A549 (cell line): ENCODE measurements around the gene ZXDC. TPM values are rescaled to one million over a fixed set of nuclear protein-coding genes. Genes with fewer than 3 reads are reported as not detected.

Experiments used
- ATAC-seq, 2 experiments: fragments of 200-7000 bp in 1 of 2; fragments of >200 bp in 1 of 2; cut with Nextera tagmentation in 1 of 2; cut with Tn5 transposase in 1 of 2; 3 replicates each; pipeline versions ENCODE4 v1.8.0 to v1.9.1; 2018 to 2020; ENCODE audit warnings: mild to moderate bottlenecking in 1 of 2, moderate library complexity in 1 of 2
- CTCF ChIA-PET: fragments of 300-600 bp; sonication (Branson Sonifier 250); formaldehyde crosslinking; extraction: SDS; loops from one replicate; lab custom pipeline; 2021; ENCODE audit warnings: antibody characterized with exemption, inconsistent platforms; lab: Yijun Ruan, JAX
- POLR2A ChIA-PET: fragments of 350-600 bp; formaldehyde crosslinking; extraction: SDS; loops from one replicate; lab custom pipeline; 2021; ENCODE audit warnings: antibody characterized with exemption, inconsistent platforms; lab: Yijun Ruan, JAX
- DNase-seq, 2 experiments: peaks; one replicate each; pipeline versions ENCODE4 v3.0.0 to v3.0.0-alpha.2; 2011 to 2016; ENCODE audit warnings: low read depth in 1 of 2, low spot score in 1 of 2
- FAIRE-seq: peaks from 2 replicates; lab custom pipeline; 2011; peaks lifted over from hg19 to GRCh38; lab: Jason Lieb, UNC
- H3K27ac ChIP-seq, 2 experiments: fragments of >200 bp; sonication (Bioruptor Twin); formaldehyde crosslinking; 3 replicates each; pipeline ENCODE4 v1.5.1; 2016 to 2017
- H3K4me1 ChIP-seq: fragments of >200 bp; sonication (Bioruptor Twin); formaldehyde crosslinking; 3 replicates; pipeline ENCODE4 v1.6.1; 2016
- H3K4me2 ChIP-seq: fragments of >200 bp; sonication (Bioruptor Twin); formaldehyde crosslinking; 3 replicates; pipeline ENCODE4 v1.6.1; 2016
- H3K4me3 ChIP-seq: fragments of >200 bp; sonication (Bioruptor Twin); formaldehyde crosslinking; 3 replicates; pipeline ENCODE4 v1.5.1; 2016
- H3K9me3 ChIP-seq: fragments of >200 bp; sonication (Bioruptor Twin); formaldehyde crosslinking; 3 replicates; pipeline ENCODE4 v1.6.1; 2016
- BHLHE40 ChIP-seq: IDR thresholded peaks from 2 replicates; pipeline ENCODE4 v1.6.1; 2012; ENCODE audit warnings: low read depth, low read length, inconsistent platforms
- CBX2 ChIP-seq: fragments of 200-600 bp; sonication (generic); IDR thresholded peaks from 2 replicates; pipeline ENCODE4 v1.6.1; 2016; ENCODE audit warnings: low read depth, mild to moderate bottlenecking, borderline replicate concordance
- CEBPB ChIP-seq, 2 experiments: fragments of >200 bp in 1 of 2; sonication (Bioruptor Twin) in 1 of 2; formaldehyde crosslinking in 1 of 2; IDR thresholded peaks; 2 replicates each; pipeline ENCODE4 v1.6.1; 2012 to 2016
- CHD2 ChIP-seq: fragments of 150-350 bp; IDR thresholded peaks from 2 replicates; pipeline ENCODE4 v1.6.1; 2014; ENCODE audit warnings: low read length; ENCODE audit not compliant: partially characterized antibody
- CHD4 ChIP-seq: fragments of 200-600 bp; sonication (generic); IDR thresholded peaks from 2 replicates; pipeline ENCODE4 v1.6.1; 2016; ENCODE audit warnings: antibody characterized with exemption, mild to moderate bottlenecking, borderline replicate concordance
- EHF ChIP-seq: fragments of 250-450 bp; sonication (Bioruptor Pico); IDR thresholded peaks from 2 replicates; pipeline ENCODE4 v1.5.0; 2020; ENCODE audit warnings: mild to moderate bottlenecking
- ESRRA ChIP-seq: fragments of 150-350 bp; IDR thresholded peaks from 2 replicates; pipeline ENCODE4 v1.6.1; 2014; ENCODE audit warnings: mild to moderate bottlenecking, low read length, borderline replicate concordance
- FOSB ChIP-seq: fragments of 250-450 bp; sonication (Bioruptor Pico); IDR thresholded peaks from 2 replicates; pipeline ENCODE4 v1.5.0; 2020; ENCODE audit warnings: mild to moderate bottlenecking, moderate library complexity
- GATA3 ChIP-seq: IDR thresholded peaks from 2 replicates; pipeline ENCODE4 v1.6.1; 2012; ENCODE audit warnings: borderline replicate concordance
- HDAC2 ChIP-seq: fragments of 200-600 bp; sonication (generic); IDR thresholded peaks from 2 replicates; pipeline ENCODE4 v1.6.1; 2016
- HOXA7 ChIP-seq: fragments of 250-450 bp; sonication (Bioruptor Pico); IDR thresholded peaks from 2 replicates; pipeline ENCODE4 v1.5.0; 2020; ENCODE audit warnings: mild to moderate bottlenecking, moderate library complexity
- HOXB5 ChIP-seq: fragments of 250-450 bp; sonication (Bioruptor Pico); IDR thresholded peaks from 2 replicates; pipeline ENCODE4 v1.5.0; 2020; ENCODE audit warnings: mild to moderate bottlenecking, moderate library complexity
- JUNB ChIP-seq: fragments of >200 bp; sonication (Bioruptor Twin); formaldehyde crosslinking; IDR thresholded peaks from 2 replicates; pipeline ENCODE4 v1.6.1; 2016
- KDM1A ChIP-seq: fragments of 200-600 bp; sonication (generic); IDR thresholded peaks from 2 replicates; pipeline ENCODE4 v1.6.1; 2016; ENCODE audit warnings: low read depth, mild to moderate bottlenecking
- MAFK ChIP-seq: fragments of 450-650 bp; IDR thresholded peaks from 2 replicates; pipeline ENCODE4 v1.6.1; 2014; ENCODE audit not compliant: partially characterized antibody
- MAX ChIP-seq: IDR thresholded peaks from 2 replicates; pipeline ENCODE4 v1.6.1; 2012
- NFE2L2 ChIP-seq: fragments of 150-350 bp; conservative IDR thresholded peaks from 2 replicates; pipeline ENCODE4 v1.6.1; 2014; ENCODE audit warnings: low read length
- RFX5 ChIP-seq: fragments of 450-650 bp; IDR thresholded peaks from 2 replicates; pipeline ENCODE4 v1.7.1; 2014; ENCODE audit warnings: antibody characterized with exemption, mild to moderate bottlenecking, moderate library complexity
- RNF2 ChIP-seq: fragments of 200-600 bp; sonication (generic); IDR thresholded peaks from 2 replicates; pipeline ENCODE4 v1.6.1; 2016; ENCODE audit warnings: low read depth, mild to moderate bottlenecking, antibody characterized with exemption, moderate library complexity, borderline replicate concordance
- SMC3 ChIP-seq: fragments of >200 bp; sonication (Bioruptor Twin); formaldehyde crosslinking; IDR thresholded peaks from 3 replicates; pipeline ENCODE4 v1.6.1; 2018; ENCODE audit warnings: inconsistent platforms
- ZFP36 ChIP-seq: fragments of 450-650 bp; IDR thresholded peaks from 2 replicates; pipeline ENCODE4 v1.6.1; 2014; ENCODE audit warnings: borderline replicate concordance; ENCODE audit not compliant: partially characterized antibody
- ZNF302 ChIP-seq: fragments of 250-450 bp; sonication (Bioruptor Pico); IDR thresholded peaks from 2 replicates; pipeline ENCODE4 v1.9.0; 2021; ENCODE audit warnings: inconsistent platforms, mild to moderate bottlenecking, moderate library complexity
- ZSCAN20 ChIP-seq: fragments of 250-450 bp; sonication (Bioruptor Pico); IDR thresholded peaks from 2 replicates; pipeline ENCODE4 v1.8.0; 2022; ENCODE audit warnings: mild to moderate bottlenecking, moderate library complexity
- WGBS: methylation state at CpG from one replicate; pipeline ENCODE4 v1.1.6; 2017; ENCODE audit errors: missing lambda C conversion rate; 5-methylcytosine and 5-hydroxymethylcytosine counted together
- polyA plus RNA-seq, 4 experiments: library from polyadenylated mRNA; depleted of rRNA in 3 of 4; stranded (reverse); fragments of >200 nt; fragmentation: RNase III in 1 of 4; extraction: RNeasy Plus Mini Kit Qiagen cat#74134 plus additional on column Dnase treatment in 1 of 4; gene quantifications; 2 replicates in 3 of 4; 3 replicates in 1 of 4; pipeline ENCODE4 v1.2.3, GENCODE V29; 2011 to 2017
- TF ChIP-seq, protein P1 (sequence below): fragments of 250-450 bp; sonication (Bioruptor Pico); IDR thresholded peaks from 2 replicates; pipeline ENCODE4 v1.5.0; 2021; ENCODE audit warnings: mild to moderate bottlenecking, moderate library complexity, borderline replicate concordance
- TF ChIP-seq, protein P2 (sequence below): fragments of 150-350 bp; IDR thresholded peaks from 2 replicates; pipeline ENCODE4 v1.6.1; 2014; ENCODE audit warnings: low read depth, mild to moderate bottlenecking, low read length

The ZXDC gene
- polyA plus RNA-seq, 2 of the 4 experiments (the other 2 are of a cell fraction): 6.0 to 8.5 TPM

- TF ChIP-seq, protein P1, sequence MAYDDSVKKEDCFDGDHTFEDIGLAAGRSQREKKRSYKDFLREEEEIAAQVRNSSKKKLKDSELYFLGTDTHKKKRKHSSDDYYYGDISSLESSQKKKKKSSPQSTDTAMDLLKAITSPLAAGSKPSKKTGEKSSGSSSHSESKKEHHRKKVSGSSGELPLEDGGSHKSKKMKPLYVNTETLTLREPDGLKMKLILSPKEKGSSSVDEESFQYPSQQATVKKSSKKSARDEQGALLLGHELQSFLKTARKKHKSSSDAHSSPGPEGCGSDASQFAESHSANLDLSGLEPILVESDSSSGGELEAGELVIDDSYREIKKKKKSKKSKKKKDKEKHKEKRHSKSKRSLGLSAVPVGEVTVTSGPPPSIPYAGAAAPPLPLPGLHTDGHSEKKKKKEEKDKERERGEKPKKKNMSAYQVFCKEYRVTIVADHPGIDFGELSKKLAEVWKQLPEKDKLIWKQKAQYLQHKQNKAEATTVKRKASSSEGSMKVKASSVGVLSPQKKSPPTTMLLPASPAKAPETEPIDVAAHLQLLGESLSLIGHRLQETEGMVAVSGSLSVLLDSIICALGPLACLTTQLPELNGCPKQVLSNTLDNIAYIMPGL: no peak
- TF ChIP-seq ZNF302 (CRISPR knock-in tag): no peak
- TF ChIP-seq RNF2: no peak
- TF ChIP-seq NFE2L2: no peak
- peak; percentile 68 for TF ChIP-seq GATA3
- no peak for TF ChIP-seq ZFP36
- no peak for TF ChIP-seq CBX2
- TF ChIP-seq, protein P2, sequence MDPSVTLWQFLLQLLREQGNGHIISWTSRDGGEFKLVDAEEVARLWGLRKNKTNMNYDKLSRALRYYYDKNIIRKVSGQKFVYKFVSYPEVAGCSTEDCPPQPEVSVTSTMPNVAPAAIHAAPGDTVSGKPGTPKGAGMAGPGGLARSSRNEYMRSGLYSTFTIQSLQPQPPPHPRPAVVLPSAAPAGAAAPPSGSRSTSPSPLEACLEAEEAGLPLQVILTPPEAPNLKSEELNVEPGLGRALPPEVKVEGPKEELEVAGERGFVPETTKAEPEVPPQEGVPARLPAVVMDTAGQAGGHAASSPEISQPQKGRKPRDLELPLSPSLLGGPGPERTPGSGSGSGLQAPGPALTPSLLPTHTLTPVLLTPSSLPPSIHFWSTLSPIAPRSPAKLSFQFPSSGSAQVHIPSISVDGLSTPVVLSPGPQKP: no peak
- no peak for TF ChIP-seq ZSCAN20 (CRISPR knock-in tag)
- TF ChIP-seq HOXB5: no peak
- no peak for TF ChIP-seq RFX5
- TF ChIP-seq EHF (CRISPR knock-in tag): no peak
- no peak for TF ChIP-seq SMC3
- no peak for TF ChIP-seq FOSB (CRISPR knock-in tag)
- TF ChIP-seq, all 56 proteins: peak for 4
Observed at GRCh38 chr3:126472277-126473006, 3.2 kb downstream of the ZXDC start (continued).

DNA sequence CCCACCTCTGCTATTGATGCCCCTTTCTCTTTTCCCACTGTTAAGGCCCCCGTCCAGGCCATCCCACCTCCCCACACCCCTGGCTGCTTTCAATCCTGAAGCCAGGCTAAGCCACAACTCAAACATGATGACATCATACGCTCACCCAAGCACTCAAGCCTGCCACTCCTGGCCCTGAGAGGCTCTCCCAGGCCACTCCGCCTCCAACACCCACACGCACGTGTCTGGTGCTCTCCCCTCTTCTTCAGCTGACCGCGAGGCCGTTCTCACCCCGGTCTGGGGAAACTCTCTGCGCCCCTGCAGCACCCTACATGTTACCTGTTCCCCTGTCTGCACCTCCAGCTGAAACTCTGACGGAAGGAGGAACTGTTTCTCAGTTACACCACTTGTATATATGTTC, 6.2 kb downstream of the ZXDC start:
- Histone ChIP-seq H3K4me2 (no peak overlapping the region), H3K27ac (no peak overlapping the region), H3K4me3 (no peak overlapping the region), H3K4me1 (peaks cover 26% of the 10 kb centered on the region), H3K9me3 (no peaks in the 10 kb centered on the region)
- TF ChIP-seq JUNB: no peak
- ChIA-PET CTCF (no interaction called here), POLR2A (no interaction called here)
- no peak for DNase-seq
- no peak for ATAC-seq
- 94% methylated on average over 10 of the region's 11 CpGs for WGBS
- no peak for FAIRE-seq

DNA sequence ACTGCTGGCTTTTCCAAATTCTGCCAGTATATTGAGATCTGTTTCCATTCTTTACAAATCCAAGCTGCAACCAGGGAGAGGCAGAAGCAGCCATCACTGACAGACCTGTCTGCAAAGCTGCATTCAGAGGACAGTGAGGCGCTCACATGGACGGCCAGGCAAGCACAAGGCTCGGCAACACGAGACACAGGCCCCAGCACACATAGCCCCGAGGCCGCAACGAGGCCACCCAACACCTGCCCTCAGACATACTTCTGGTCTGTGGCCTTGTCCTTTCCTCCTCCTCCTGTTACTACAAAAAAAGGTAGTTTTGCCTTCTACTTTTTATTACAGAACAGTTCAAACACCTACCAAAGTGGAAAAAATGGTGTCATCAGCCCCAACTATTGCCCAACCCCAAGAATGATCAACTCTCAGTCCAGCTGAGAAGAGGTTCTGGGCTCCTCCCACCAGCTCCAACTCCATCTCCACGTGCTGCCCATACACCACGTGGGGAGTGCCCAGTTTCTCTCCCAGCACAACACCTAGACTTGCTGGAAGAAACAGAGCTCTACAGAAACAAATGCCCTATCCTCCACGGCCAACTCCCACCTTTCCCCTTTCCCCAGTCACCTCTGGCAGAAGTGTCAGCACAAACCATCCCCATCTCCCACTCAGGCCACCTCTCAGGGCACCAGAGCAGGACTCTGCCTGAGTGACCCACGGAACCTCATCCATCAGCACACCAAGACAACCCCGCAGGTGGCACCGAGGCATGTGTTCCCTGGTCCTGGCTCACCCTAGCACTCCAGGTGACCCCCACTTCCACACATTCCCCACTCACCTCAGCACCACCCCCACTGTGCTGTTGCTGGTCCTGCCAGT, 7.4 kb downstream of the ZXDC start:
- FAIRE-seq (no peak), DNase-seq (no peak), ATAC-seq (no peak)
- TF ChIP-seq HOXA7 (no peak), BHLHE40 (no peak), CHD4 (no peak)
- ChIA-PET CTCF (no interaction called here), POLR2A (no interaction called here)
- peaks cover 19% of the 10 kb centered on the region for H3K4me1 ChIP-seq
- H3K9me3 ChIP-seq: no peaks in the 10 kb centered on the region
- WGBS: 74% methylated on average over 6 of the region's 13 CpGs
- H3K4me3 ChIP-seq: no peak overlapping the region
- no peak overlapping the region for H3K4me2 ChIP-seq
- no peak overlapping the region for H3K27ac ChIP-seq

GRCh38 chr3:126467611-126467955, 8.1 kb downstream of the ZXDC start:
- Histone ChIP-seq H3K4me2 (no peak overlapping the region), H3K4me3 (no peak overlapping the region), H3K9me3 (no peaks in the 10 kb centered on the region), H3K4me1 (peaks cover 12% of the 10 kb centered on the region; the same call in 2 of the 3 replicates), H3K27ac (no peak overlapping the region)
- FAIRE-seq (no peak), ATAC-seq (no peak), DNase-seq (no peak)
- no peak for TF ChIP-seq BHLHE40
- no peak for TF ChIP-seq CHD4
- no peak for TF ChIP-seq ESRRA
- no peak for TF ChIP-seq CEBPB (IDR thresholded peaks at IDR 0.05)
- no peak for TF ChIP-seq MAX
- no peak for TF ChIP-seq GATA3
- TF ChIP-seq HDAC2: no peak
- no peak for TF ChIP-seq SMC3
- no peak for TF ChIP-seq CHD2
- TF ChIP-seq MAFK: no peak
- TF ChIP-seq ZNF302 (CRISPR knock-in tag): no peak
- TF ChIP-seq KDM1A: no peak
- POLR2A ChIA-PET: no interaction called here
- 80% methylated on average over 8 of the region's 8 CpGs for WGBS
- CTCF ChIA-PET: no interaction called here
